HEK293 (cell line): ENCODE results near the gene DENND6B.

Source experiments
- CTCF ChIA-PET: fragments of 350-600 bp; formaldehyde crosslinking; extraction: SDS; loops from one replicate; lab custom pipeline; 2021; ENCODE audit warnings: antibody characterized with exemption; lab: Yijun Ruan, JAX
- POLR2A ChIA-PET: fragments of 300-600 bp; formaldehyde crosslinking; extraction: SDS; loops from one replicate; lab custom pipeline; 2020; ENCODE audit warnings: antibody characterized with exemption, inconsistent platforms; lab: Yijun Ruan, JAX
- H3K27ac ChIP-seq: fragments of 200-500 bp; sonication (Bioruptor generic); 2 replicates; pipeline ENCODE4 v1.5.1; 2014; ENCODE audit warnings: low read depth, low read length, control low read depth, inconsistent platforms; ENCODE audit errors: extremely low read depth
- H3K36me3 ChIP-seq, 2 experiments: fragments of 200-500 bp in 1 of 2; sonication (Bioruptor generic) in 1 of 2; 1 replicate in 1 of 2; 2 replicates in 1 of 2; pipeline ENCODE4 v1.5.1; 2014 to 2017; ENCODE audit warnings: inconsistent platforms in 2 of 2, low read length in 2 of 2; ENCODE audit not compliant: control insufficient read depth in 2 of 2, insufficient read depth in 1 of 2
- H3K4me1 ChIP-seq: fragments of 200-500 bp; sonication (Bioruptor generic); 2 replicates; pipeline ENCODE4 v1.5.1; 2014; ENCODE audit warnings: mild to moderate bottlenecking, low read length, inconsistent platforms; ENCODE audit not compliant: control insufficient read depth, insufficient read depth
- H3K4me3 ChIP-seq: 2 replicates; pipeline ENCODE4 v1.5.1; 2011; ENCODE audit warnings: low read depth, mild to moderate bottlenecking, control low read depth, low read length, moderate library complexity
- H3K9me3 ChIP-seq: fragments of 200-500 bp; sonication (Bioruptor generic); 2 replicates; pipeline ENCODE4 v1.5.1; 2014; ENCODE audit warnings: low read depth, low read length, inconsistent platforms; ENCODE audit not compliant: control insufficient read depth, insufficient read depth
- FEZF1 ChIP-seq: fragments of 450-650 bp; formaldehyde crosslinking; IDR thresholded peaks from 2 replicates; pipeline ENCODE4 v1.5.1; 2016; ENCODE audit warnings: missing biosample characterization, missing genetic modification characterization
- GLI4 ChIP-seq: fragments of 450-650 bp; formaldehyde crosslinking; IDR thresholded peaks from 2 replicates; pipeline ENCODE4 v1.5.1; 2016; ENCODE audit warnings: missing biosample characterization, missing genetic modification characterization
- SCRT1 ChIP-seq: fragments of 450-650 bp; formaldehyde crosslinking; IDR thresholded peaks from 2 replicates; pipeline ENCODE4 v1.5.1; 2016; ENCODE audit warnings: missing biosample characterization, missing genetic modification characterization, borderline replicate concordance
- SCRT2 ChIP-seq: fragments of 450-650 bp; formaldehyde crosslinking; IDR thresholded peaks from 2 replicates; pipeline ENCODE4 v1.5.1; 2016; ENCODE audit warnings: missing biosample characterization, missing genetic modification characterization
- ZEB2 ChIP-seq: fragments of 450-650 bp; formaldehyde crosslinking; IDR thresholded peaks from 2 replicates; pipeline ENCODE4 v1.5.1; 2016; ENCODE audit warnings: missing biosample characterization, missing genetic modification characterization
- ZNF121 ChIP-seq: fragments of 450-650 bp; formaldehyde crosslinking; IDR thresholded peaks from 2 replicates; pipeline ENCODE4 v1.5.1; 2016; ENCODE audit warnings: missing biosample characterization, missing genetic modification characterization
- ZNF148 ChIP-seq: fragments of 450-650 bp; formaldehyde crosslinking; IDR thresholded peaks from 2 replicates; pipeline ENCODE4 v1.5.0; 2017; ENCODE audit warnings: missing biosample characterization, missing genetic modification characterization, borderline replicate concordance
- ZNF174 ChIP-seq: fragments of 450-650 bp; formaldehyde crosslinking; IDR thresholded peaks from 2 replicates; pipeline ENCODE4 v1.5.0; 2017; ENCODE audit warnings: missing biosample characterization, mild to moderate bottlenecking, missing genetic modification characterization
- ZNF175 ChIP-seq: fragments of 450-650 bp; formaldehyde crosslinking; IDR thresholded peaks from 2 replicates; pipeline ENCODE4 v1.5.1; 2016; ENCODE audit warnings: missing biosample characterization, missing genetic modification characterization
- ZNF18 ChIP-seq: fragments of 450-650 bp; formaldehyde crosslinking; IDR thresholded peaks from 2 replicates; pipeline ENCODE4 v1.5.1; 2016; ENCODE audit warnings: missing biosample characterization, missing genetic modification characterization
- ZNF266 ChIP-seq: fragments of 450-650 bp; formaldehyde crosslinking; IDR thresholded peaks from 2 replicates; pipeline ENCODE4 v1.5.1; 2016; ENCODE audit warnings: missing biosample characterization, missing genetic modification characterization, low read depth
- ZNF362 ChIP-seq: fragments of 450-650 bp; formaldehyde crosslinking; IDR thresholded peaks from 2 replicates; pipeline ENCODE4 v1.5.1; 2016; ENCODE audit warnings: missing biosample characterization, missing genetic modification characterization
- ZNF366 ChIP-seq: fragments of 450-650 bp; formaldehyde crosslinking; conservative IDR thresholded peaks from 2 replicates; pipeline ENCODE4 v1.5.1; 2016; ENCODE audit warnings: missing biosample characterization, missing genetic modification characterization
- ZNF449 ChIP-seq: fragments of 450-650 bp; formaldehyde crosslinking; IDR thresholded peaks from 2 replicates; pipeline ENCODE4 v1.5.1; 2017; ENCODE audit warnings: missing biosample characterization, mild to moderate bottlenecking, missing genetic modification characterization, moderate library complexity
- ZNF510 ChIP-seq: fragments of 450-650 bp; formaldehyde crosslinking; IDR thresholded peaks from 2 replicates; pipeline ENCODE4 v1.5.1; 2018; ENCODE audit warnings: mild to moderate bottlenecking, missing genetic modification characterization, missing biosample characterization; ENCODE audit not compliant: insufficient replicate concordance
- ZNF544 ChIP-seq: fragments of 450-650 bp; formaldehyde crosslinking; IDR thresholded peaks from 2 replicates; pipeline ENCODE4 v1.5.0; 2017; ENCODE audit warnings: missing biosample characterization, missing genetic modification characterization
- ZNF560 ChIP-seq: fragments of 450-650 bp; formaldehyde crosslinking; IDR thresholded peaks from 2 replicates; pipeline ENCODE4 v1.5.1; 2017; ENCODE audit warnings: missing biosample characterization, missing genetic modification characterization, borderline replicate concordance

Gene DENND6B

GRCh38 chr22:50376085-50376651 lies 49.4 kb upstream of the DENND6B start (continued):
- TF ChIP-seq ZNF544 (tag by site-specific recombination): no peak
- TF ChIP-seq GLI4 (tag by site-specific recombination): no peak
- no peak for TF ChIP-seq ZEB2 (tag by site-specific recombination)
- TF ChIP-seq SCRT2 (tag by site-specific recombination): no peak
- TF ChIP-seq FEZF1 (tag by site-specific recombination): no peak
- TF ChIP-seq, all 188 proteins: peak for 0

- POLR2A ChIA-PET: no interaction called here
- CTCF ChIA-PET: interaction anchor here (0.7 to 1.3 kb wide), 4 partner anchors 7 to 556 kb away, joined by 3 to 5 read pairs (median 4); no protein-coding TSS in a partner anchor
- Histone ChIP-seq H3K4me1 (no peaks in the 10 kb centered on the region), H3K36me3 (peaks cover 54 to 62% of the 10 kb centered on the region in 2 experiments), H3K4me3 (no peak overlapping the region), H3K9me3 (no peaks in the 10 kb centered on the region), H3K27ac (no peak overlapping the region)
- TF ChIP-seq ZNF121 (tag by site-specific recombination) (peak; percentile 73; the same call in 1 of the 2 replicates), ZNF148 (tag by site-specific recombination) (no peak), ZNF18 (peak; percentile 85)
These were observed 44.4 kb upstream of the DENND6B start for GRCh38 chr22:50371101-50371648.

- Histone ChIP-seq H3K27ac (no peak overlapping the region), H3K9me3 (no peaks in the 10 kb centered on the region), H3K4me3 (no peak overlapping the region), H3K36me3 (peaks cover 23 to 42% of the 10 kb centered on the region in 2 experiments; a peak in 2 of 3 replicates), H3K4me1 (no peaks in the 10 kb centered on the region)
- ChIA-PET CTCF (interaction anchor here (2.1 kb wide), 1 partner anchor 16 kb away, joined by 4 read pairs; no protein-coding TSS in a partner anchor), POLR2A (no interaction called here)
- no peak for TF ChIP-seq ZNF175 (tag by site-specific recombination)
- TF ChIP-seq ZNF148 (tag by site-specific recombination): no peak
- no peak for TF ChIP-seq ZNF560 (tag by site-specific recombination)
- TF ChIP-seq ZNF266 (tag by site-specific recombination): no peak
- no peak for TF ChIP-seq ZNF449 (tag by site-specific recombination)
- TF ChIP-seq SCRT1 (tag by site-specific recombination): no peak
- no peak for TF ChIP-seq ZNF362
- TF ChIP-seq ZNF366 (tag by site-specific recombination): no peak
- TF ChIP-seq ZNF510 (tag by site-specific recombination): no peak
- no peak for TF ChIP-seq ZNF174 (tag by site-specific recombination)
These were observed 41.1 kb upstream of the DENND6B start for GRCh38 chr22:50367778-50368500.
